Epithelial cell of proximal tubule (primary cell): ENCODE results near the gene CNOT11. TPM values are rescaled to one million over a fixed set of nuclear protein-coding genes. Genes with fewer than 3 reads are reported as not detected.
"Not testable (repeated sequence)": the region's sequence is repeated elsewhere in the genome, so short reads cannot be mapped to it uniquely, and the experiment has no call there.

Experiments used
- DNase-seq: peaks from one replicate; pipeline ENCODE4 v3.0.0-alpha.2; 2011; ENCODE audit warnings: low read depth
- H3K4me3 ChIP-seq: 2 replicates; pipeline ENCODE4 v1.5.1; 2011; ENCODE audit warnings: low read depth, mild to moderate bottlenecking, low read length
- CTCF ChIP-seq: conservative IDR thresholded peaks from 2 replicates; pipeline ENCODE4 v1.5.1; 2012; ENCODE audit warnings: low read depth, mild to moderate bottlenecking, low read length
- total RNA-seq: library from RNA; depleted of rRNA; stranded (reverse); fragments of >200 nt; gene quantifications from 2 replicates; pipeline ENCODE4 v1.2.3, GENCODE V29; 2015

The CNOT11 gene
- total RNA-seq, 1 donor from 2014 or later: 65.6 TPM

GRCh38 chr2:101308432-101309210, 55.9 kb downstream of the CNOT11 start, which contains the start of gene RNF149:
TSS of gene RNF149 (minus strand) at chr2:101308701. CDS start at chr2:101308588, 113 bp downstream.
- H3K4me3 ChIP-seq: peak within 1 kb of the TSS; percentile 89
- DNase-seq: no peak
- TF ChIP-seq CTCF: no peak

- H3K4me3 ChIP-seq: no peak overlapping the region
- TF ChIP-seq CTCF: no peak
- no peak for DNase-seq
These were observed 57.6 kb downstream of the CNOT11 start for GRCh38 chr2:101310090-101310833.

- no peak for DNase-seq
- H3K4me3 ChIP-seq: no peak overlapping the region
- no peak for TF ChIP-seq CTCF
These were observed 58.4 kb downstream of the CNOT11 start for GRCh38 chr2:101310834-101311695.

- DNase-seq: no peak
- TF ChIP-seq CTCF: no peak
- no peak overlapping the region for H3K4me3 ChIP-seq
These were observed 59.0 kb downstream of the CNOT11 start for GRCh38 chr2:101311696-101312017.

GRCh38 chr2:101316568-101316967, 63.9 kb downstream of the CNOT11 start:
- DNase-seq, H3K4me3 ChIP-seq: not testable (repeated sequence)

Other genes starting within 250 kb of the CNOT11 start
- 10.2 and 20.5 TPM in 2 replicates for gene TBC1D8, start 101.5 kb upstream of the CNOT11 start, total RNA-seq
- gene RNF149, start 55.8 kb downstream of the CNOT11 start, total RNA-seq: 39.9 and 45.0 TPM in 2 replicates
- gene CREG2, start 134.6 kb downstream of the CNOT11 start, total RNA-seq: 3.1 TPM in 1 of 2 replicates, not detected in the other
- not detected in 2 replicates for gene RFX8, start 222.2 kb downstream of the CNOT11 start, total RNA-seq